BLaER1 treated with 17β-estradiol and CSF1 and Interleukin-3, amounts not matched to agents 10 nM and 100 nM (cell line): ENCODE results near the gene JUND.

Experiments used
- H3K27ac ChIP-seq, 11 experiments: shearing (Covaris generic); formaldehyde crosslinking; 2 replicates each; pipeline ENCODE4 v1.8.1; 2022
- H3K27me3 ChIP-seq, 11 experiments: shearing (Covaris generic); formaldehyde crosslinking; 2 replicates each; pipeline ENCODE4 v1.8.1; 2022
- H3K36me3 ChIP-seq, 11 experiments: shearing (Covaris generic); formaldehyde crosslinking; 2 replicates each; pipeline ENCODE4 v1.8.1; 2022
- H3K4me1 ChIP-seq, 10 experiments: shearing (Covaris generic); formaldehyde crosslinking; 2 replicates each; pipeline ENCODE4 v1.8.1; 2022
- H3K4me2 ChIP-seq, 11 experiments: shearing (Covaris generic); formaldehyde crosslinking; 2 replicates each; pipeline ENCODE4 v1.8.1; 2022
- H3K4me3 ChIP-seq, 10 experiments: shearing (Covaris generic); formaldehyde crosslinking; 2 replicates each; pipeline ENCODE4 v1.8.1; 2022
- H3K9ac ChIP-seq, 11 experiments: shearing (Covaris generic); formaldehyde crosslinking; 2 replicates each; pipeline ENCODE4 v1.8.1; 2022
- H3K9me3 ChIP-seq, 11 experiments: shearing (Covaris generic); formaldehyde crosslinking; replicated peaks in 1 of 11; 2 replicates each; pipeline ENCODE4 v1.8.1; 2022
- H4K20me1 ChIP-seq, 11 experiments: shearing (Covaris generic); formaldehyde crosslinking; 2 replicates each; pipeline ENCODE4 v1.8.1; 2022
- Cebpa-rat ChIP-seq, 11 experiments: shearing (Covaris generic); IDR thresholded peaks; 2 replicates each; pipeline ENCODE4 v1.8.1; 2022

JUND gene

GRCh38 chr19:18254546-18255503 lies 26.6 kb downstream of the JUND start:
- no peak overlapping the region for H3K4me3 ChIP-seq
- H3K27ac ChIP-seq, result peak overlapping the region in 3 of 11 experiments; percentile 15 to 74 (median 69); a peak in 3 of 22 replicates
- peak overlapping the region; percentile 47 to 76 (median 72) for H3K4me2 ChIP-seq
- no peak for TF ChIP-seq Cebpa-rat (IDR thresholded peaks at IDR 0.05)
- H3K36me3 ChIP-seq, result no peaks in the 10 kb centered on the region; a peak in 3 of 22 replicates
- H3K9ac ChIP-seq, result peak overlapping the region in 1 of 11 experiments; percentile 9; a peak in 1 of 22 replicates
- peaks cover 0 to 7% (median 0%) of the 10 kb centered on the region in 11 experiments; a peak in 4 of 22 replicates for H4K20me1 ChIP-seq
- H3K9me3 ChIP-seq, result no peaks in the 10 kb centered on the region
- H3K27me3 ChIP-seq, result no peaks in the 10 kb centered on the region; a peak in 1 of 22 replicates
- H3K4me1 ChIP-seq, result peaks cover 22 to 34% (median 27%) of the 10 kb centered on the region in 10 experiments

DNA sequence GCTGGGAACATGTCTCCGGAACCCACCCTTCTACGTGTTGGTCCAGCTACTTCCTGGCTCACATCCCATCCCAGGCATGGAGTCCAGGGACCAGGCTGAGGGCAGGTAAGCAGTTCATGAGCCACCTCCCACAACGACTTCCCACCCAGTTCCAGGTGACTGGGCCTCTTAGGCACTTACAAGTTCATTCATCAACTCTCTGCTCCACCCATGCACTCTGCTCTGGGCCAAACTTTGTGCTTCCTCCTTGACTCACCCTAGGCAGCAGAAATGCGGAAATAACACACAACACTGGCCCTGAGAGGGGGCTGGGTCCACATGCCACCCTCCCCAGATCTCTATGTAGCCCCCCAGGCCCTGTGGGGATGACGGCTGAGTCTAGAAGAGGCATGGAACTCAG lies 27.7 kb downstream of the JUND start:
- Histone ChIP-seq H3K9me3 (no peaks in the 10 kb centered on the region), H4K20me1 (peaks cover 0 to 7% (median 0%) of the 10 kb centered on the region in 11 experiments; a peak in 4 of 22 replicates), H3K27me3 (no peaks in the 10 kb centered on the region; a peak in 1 of 22 replicates), H3K4me1 (peaks cover 22 to 28% (median 26%) of the 10 kb centered on the region in 10 experiments), H3K27ac (peak overlapping the region in 7 of 11 experiments; percentile 15 to 74 (median 50); a peak in 12 of 22 replicates), H3K9ac (peak overlapping the region in 6 of 11 experiments; percentile 10 to 34 (median 17); a peak in 5 of 22 replicates), H3K4me2 (peak overlapping the region in 10 of 11 experiments; percentile 47 to 76 (median 72); a peak in 20 of 22 replicates), H3K36me3 (no peaks in the 10 kb centered on the region; a peak in 3 of 22 replicates), H3K4me3 (no peak overlapping the region)
- no peak for TF ChIP-seq Cebpa-rat (IDR thresholded peaks at IDR 0.05)

DNA sequence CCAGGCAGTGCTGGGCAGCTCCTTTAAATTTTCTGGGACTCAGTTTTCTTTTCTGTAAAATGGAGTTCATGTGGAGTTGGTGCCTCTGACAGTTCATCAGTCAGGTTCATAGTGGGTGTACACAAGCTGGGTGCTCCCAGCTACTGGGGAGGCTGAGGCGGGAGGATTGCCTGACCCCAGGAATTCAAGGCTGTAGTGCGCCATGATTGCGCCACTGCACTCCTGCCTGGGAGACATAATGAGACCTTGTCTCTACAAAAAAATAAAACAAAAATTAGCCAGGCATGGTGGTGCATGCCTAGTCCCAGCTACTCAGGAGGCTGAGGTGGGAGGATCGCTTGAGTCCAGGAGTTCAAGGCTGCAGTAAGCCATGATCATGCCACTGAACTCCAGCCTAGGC lies 28.3 kb downstream of the JUND start:
- H3K27ac ChIP-seq, result no peak overlapping the region
- no peaks in the 10 kb centered on the region; a peak in 1 of 22 replicates for H3K27me3 ChIP-seq
- peaks cover 22 to 28% (median 26%) of the 10 kb centered on the region in 10 experiments for H3K4me1 ChIP-seq
- H3K36me3 ChIP-seq, result no peaks in the 10 kb centered on the region; a peak in 3 of 22 replicates
- no peak for TF ChIP-seq Cebpa-rat (IDR thresholded peaks at IDR 0.05)
- H4K20me1 ChIP-seq, result peaks cover 0 to 7% (median 0%) of the 10 kb centered on the region in 11 experiments; a peak in 4 of 22 replicates
- no peak overlapping the region for H3K4me3 ChIP-seq
- H3K9ac ChIP-seq, result no peak overlapping the region
- peak overlapping the region in 5 of 11 experiments; percentile 47 to 76 (median 70); a peak in 7 of 22 replicates for H3K4me2 ChIP-seq
- H3K9me3 ChIP-seq, result no peaks in the 10 kb centered on the region

DNA sequence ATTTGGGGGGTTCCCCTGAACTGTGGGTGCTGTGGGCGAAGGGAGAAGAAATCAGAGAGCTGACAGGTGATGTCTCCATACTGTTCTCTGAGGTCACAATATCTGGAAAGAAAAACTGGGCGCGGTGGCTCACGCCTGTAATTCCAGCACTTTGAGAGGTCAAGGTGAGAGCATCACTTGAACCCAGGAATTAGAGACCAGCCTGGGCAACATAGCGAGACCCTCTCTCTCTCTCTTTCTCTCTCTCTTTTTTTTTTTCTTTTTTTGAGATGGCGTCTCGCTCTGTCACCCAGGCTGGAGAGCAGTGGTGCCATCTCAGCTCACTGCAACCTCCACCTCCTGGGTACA lies 29.1 kb downstream of the JUND start:
- Histone ChIP-seq H3K36me3 (no peaks in the 10 kb centered on the region; a peak in 2 of 22 replicates), H3K27ac (no peak overlapping the region), H3K9me3 (no peaks in the 10 kb centered on the region), H3K4me1 (peaks cover 22 to 28% (median 26%) of the 10 kb centered on the region in 10 experiments), H3K4me3 (no peak overlapping the region), H3K4me2 (no peak overlapping the region), H3K27me3 (no peaks in the 10 kb centered on the region; a peak in 1 of 22 replicates), H3K9ac (no peak overlapping the region), H4K20me1 (peaks cover 0 to 7% (median 0%) of the 10 kb centered on the region in 11 experiments; a peak in 4 of 22 replicates)
- no peak for TF ChIP-seq Cebpa-rat (IDR thresholded peaks at IDR 0.05)

GRCh38 chr19:18251587-18252369 lies 29.6 kb downstream of the JUND start:
- no peak for TF ChIP-seq Cebpa-rat (IDR thresholded peaks at IDR 0.05)
- no peaks in the 10 kb centered on the region; a peak in 1 of 22 replicates for H3K27me3 ChIP-seq
- H3K27ac ChIP-seq, result no peak overlapping the region
- H4K20me1 ChIP-seq, result peaks cover 0 to 7% (median 0%) of the 10 kb centered on the region in 11 experiments; a peak in 3 of 22 replicates
- no peak overlapping the region for H3K4me2 ChIP-seq
- no peak overlapping the region for H3K4me3 ChIP-seq
- H3K36me3 ChIP-seq, result no peaks in the 10 kb centered on the region
- peaks cover 22 to 28% (median 26%) of the 10 kb centered on the region in 10 experiments for H3K4me1 ChIP-seq
- no peak overlapping the region for H3K9ac ChIP-seq
- no peaks in the 10 kb centered on the region for H3K9me3 ChIP-seq

GRCh38 chr19:18249834-18250233 lies 31.6 kb downstream of the JUND start:
- no peaks in the 10 kb centered on the region; a peak in 1 of 22 replicates for H3K27me3 ChIP-seq
- H3K27ac ChIP-seq, result no peak overlapping the region
- no peaks in the 10 kb centered on the region for H3K9me3 ChIP-seq
- H3K36me3 ChIP-seq, result no peaks in the 10 kb centered on the region
- H3K4me1 ChIP-seq, result peaks cover 14 to 20% (median 18%) of the 10 kb centered on the region in 10 experiments
- H3K9ac ChIP-seq, result no peak overlapping the region
- peaks cover 0 to 1% (median 0%) of the 10 kb centered on the region in 11 experiments; a peak in 2 of 22 replicates for H4K20me1 ChIP-seq
- H3K4me3 ChIP-seq, result no peak overlapping the region
- no peak overlapping the region for H3K4me2 ChIP-seq
- no peak for TF ChIP-seq Cebpa-rat (IDR thresholded peaks at IDR 0.05)

- H3K36me3 ChIP-seq, result no peaks in the 10 kb centered on the region
- peaks cover 0 to 6% (median 0%) of the 10 kb centered on the region in 11 experiments; a peak in 6 of 22 replicates for H3K27me3 ChIP-seq
- no peaks in the 10 kb centered on the region for H4K20me1 ChIP-seq
- H3K9me3 ChIP-seq, result no peaks in the 10 kb centered on the region
- H3K4me3 ChIP-seq, result no peak overlapping the region
- no peak overlapping the region for H3K4me2 ChIP-seq
- no peak overlapping the region for H3K27ac ChIP-seq
- H3K9ac ChIP-seq, result no peak overlapping the region
- H3K4me1 ChIP-seq, result peaks cover 0 to 14% (median 4%) of the 10 kb centered on the region in 10 experiments; a peak in 10 of 20 replicates
- no peak for TF ChIP-seq Cebpa-rat (IDR thresholded peaks at IDR 0.05)
Measured at GRCh38 chr19:18245297-18245696, 36.1 kb downstream of the JUND start.

- Histone ChIP-seq H3K36me3 (no peaks in the 10 kb centered on the region), H3K9ac (no peak overlapping the region), H3K27me3 (peaks cover 0 to 6% (median 0%) of the 10 kb centered on the region in 11 experiments; a peak in 6 of 22 replicates), H3K27ac (no peak overlapping the region), H3K4me3 (no peak overlapping the region), H3K9me3 (no peaks in the 10 kb centered on the region), H3K4me1 (peaks cover 0 to 10% (median 4%) of the 10 kb centered on the region in 10 experiments; a peak in 10 of 20 replicates), H4K20me1 (no peaks in the 10 kb centered on the region; a peak in 2 of 22 replicates), H3K4me2 (no peak overlapping the region)
- no peak for TF ChIP-seq Cebpa-rat (IDR thresholded peaks at IDR 0.05)
Measured at GRCh38 chr19:18239303-18239702, 42.1 kb downstream of the JUND start.
